ENCODE data around the gene APOO.

The APOO gene

DNA sequence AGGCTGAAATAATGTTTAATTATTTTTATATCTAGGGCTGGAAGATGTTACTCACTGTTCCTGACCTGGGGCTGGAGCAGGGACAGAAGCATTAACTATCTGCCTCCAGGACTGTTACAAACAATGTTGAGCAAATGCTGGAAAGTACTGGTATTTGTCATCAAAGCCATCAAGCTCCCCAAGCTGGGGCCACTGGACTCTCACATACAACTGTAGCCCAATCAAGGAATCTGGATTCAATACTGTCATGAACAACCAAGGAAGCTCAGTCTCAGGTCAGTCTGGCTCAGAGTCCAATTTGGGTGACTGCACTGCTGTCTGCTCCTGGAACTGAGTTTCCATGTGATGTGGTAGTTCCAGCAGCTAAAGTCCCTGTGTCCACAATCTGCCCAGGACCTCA is 50.4 kb downstream of the APOO start:
- no peak for DNase-seq

DNA sequence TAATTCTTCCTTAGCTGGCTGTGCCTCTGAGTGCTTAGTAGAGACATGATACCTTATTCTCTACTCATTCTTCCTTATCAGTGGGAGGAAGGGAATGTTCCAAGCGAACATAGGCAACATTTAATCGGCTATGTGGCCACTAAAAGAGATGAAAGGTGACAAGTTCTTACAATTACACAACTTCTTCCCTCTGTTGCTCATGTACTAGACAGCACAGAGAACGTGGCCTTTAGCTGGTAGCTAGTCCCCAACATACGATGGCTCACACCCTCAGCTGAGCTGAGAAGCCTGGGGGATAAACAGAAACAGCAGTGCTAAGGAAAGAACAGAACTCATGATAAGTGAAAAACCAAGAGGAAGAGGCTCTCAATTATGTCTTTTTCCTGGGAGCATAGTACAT is 52.2 kb downstream of the APOO start:
- no peak for DNase-seq

DNA sequence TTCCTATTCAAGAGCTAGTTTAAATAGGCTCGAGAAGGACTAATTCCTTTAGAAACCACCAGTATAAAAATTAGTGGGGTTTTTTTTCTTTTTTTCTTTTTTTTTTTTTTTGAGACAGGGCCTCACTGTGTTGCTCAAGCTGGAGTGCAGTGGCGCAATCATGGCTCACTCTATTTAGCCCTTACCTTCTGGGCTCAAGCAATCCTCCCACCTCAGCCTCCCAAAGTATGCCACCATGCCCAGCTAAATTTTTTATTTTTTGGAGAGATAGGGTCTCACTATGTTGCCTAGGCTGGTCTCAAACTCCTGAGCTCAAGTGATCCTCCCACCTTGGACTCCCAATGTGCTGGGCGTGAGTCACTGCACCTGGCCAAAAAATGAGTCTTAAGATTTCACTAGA is 52.8 kb downstream of the APOO start:
- DNase-seq, result no peak

DNA sequence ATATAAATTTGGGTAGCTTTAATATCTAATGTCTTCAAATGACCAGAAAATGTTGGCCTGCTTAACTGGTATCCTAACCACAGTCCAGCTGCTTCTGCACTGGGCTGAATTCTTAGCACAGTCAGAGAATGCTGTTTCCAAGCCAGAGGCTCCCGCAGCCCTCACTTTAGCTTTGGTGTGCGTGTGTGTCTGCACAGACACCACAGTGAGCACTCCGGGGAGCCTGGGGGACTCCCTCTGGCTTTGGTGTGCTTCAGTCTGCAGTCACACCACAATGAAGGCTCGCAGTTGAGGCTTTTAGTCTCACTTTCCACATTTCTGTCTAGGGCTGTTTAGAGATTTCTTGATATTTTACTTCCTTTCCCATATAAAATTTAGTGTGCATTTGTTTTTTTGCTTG is 53.6 kb downstream of the APOO start:
- DNase-seq, result no peak

DNA sequence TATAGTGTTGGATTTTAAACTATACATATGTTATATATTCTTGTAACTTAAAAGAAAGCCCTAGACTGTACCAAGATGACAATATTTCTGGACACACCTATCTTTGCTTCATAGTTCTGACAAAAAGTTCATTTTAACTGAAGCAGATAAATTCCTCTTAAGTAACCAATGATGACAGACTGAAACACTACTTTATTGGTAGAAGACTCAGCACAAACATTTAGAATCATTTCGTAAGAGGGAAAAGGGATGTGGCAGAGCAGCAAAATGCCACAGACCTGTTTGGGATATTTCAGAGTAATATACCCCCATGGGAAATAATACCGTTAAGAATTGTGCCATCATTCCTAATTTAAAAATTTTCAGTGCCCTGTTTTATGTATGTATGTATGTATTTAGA is 56.2 kb downstream of the APOO start:
- no peak for DNase-seq

DNA sequence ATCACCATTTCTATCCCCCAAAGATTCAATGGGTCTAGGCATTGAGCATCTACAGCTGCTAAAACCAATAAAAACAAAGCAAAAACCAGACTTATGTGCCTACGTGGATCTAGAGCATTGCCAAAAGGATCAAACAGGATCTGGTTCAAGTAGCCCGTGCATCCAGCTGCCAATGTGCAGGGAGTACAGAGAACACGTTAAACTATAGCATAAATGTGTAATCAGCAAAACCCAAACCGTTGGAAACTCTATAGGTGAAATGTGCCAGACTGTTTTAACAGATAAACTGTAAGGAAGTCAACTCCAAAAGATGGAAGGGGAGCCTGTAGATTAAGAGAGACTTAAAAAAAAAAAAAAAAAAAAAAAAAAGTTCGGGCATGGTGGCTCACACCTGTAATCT is 58.5 kb downstream of the APOO start:
- no peak for DNase-seq

DNA sequence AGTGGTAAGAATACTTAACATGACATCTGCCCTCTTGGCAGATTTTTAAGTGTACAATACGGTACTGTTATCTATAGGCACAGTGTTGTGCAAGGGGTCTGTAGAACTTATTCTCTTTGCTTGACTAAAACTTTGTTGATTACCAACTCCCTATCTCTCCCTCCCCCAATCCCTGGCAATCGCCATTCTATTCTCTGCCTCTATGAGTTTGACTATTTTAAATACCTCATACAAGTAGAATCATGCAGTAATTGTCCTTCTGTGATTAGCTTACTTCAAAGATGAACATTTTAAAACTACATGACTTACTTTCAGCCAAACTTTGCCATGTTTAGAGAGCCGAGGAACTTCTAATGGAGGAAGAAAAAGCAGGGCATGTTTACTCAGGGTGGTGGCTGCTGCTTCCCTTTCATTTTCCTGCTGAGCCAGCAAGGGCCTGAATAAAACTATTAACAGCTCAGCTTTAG is 62.4 kb downstream of the APOO start:
- no peak for DNase-seq

DNA sequence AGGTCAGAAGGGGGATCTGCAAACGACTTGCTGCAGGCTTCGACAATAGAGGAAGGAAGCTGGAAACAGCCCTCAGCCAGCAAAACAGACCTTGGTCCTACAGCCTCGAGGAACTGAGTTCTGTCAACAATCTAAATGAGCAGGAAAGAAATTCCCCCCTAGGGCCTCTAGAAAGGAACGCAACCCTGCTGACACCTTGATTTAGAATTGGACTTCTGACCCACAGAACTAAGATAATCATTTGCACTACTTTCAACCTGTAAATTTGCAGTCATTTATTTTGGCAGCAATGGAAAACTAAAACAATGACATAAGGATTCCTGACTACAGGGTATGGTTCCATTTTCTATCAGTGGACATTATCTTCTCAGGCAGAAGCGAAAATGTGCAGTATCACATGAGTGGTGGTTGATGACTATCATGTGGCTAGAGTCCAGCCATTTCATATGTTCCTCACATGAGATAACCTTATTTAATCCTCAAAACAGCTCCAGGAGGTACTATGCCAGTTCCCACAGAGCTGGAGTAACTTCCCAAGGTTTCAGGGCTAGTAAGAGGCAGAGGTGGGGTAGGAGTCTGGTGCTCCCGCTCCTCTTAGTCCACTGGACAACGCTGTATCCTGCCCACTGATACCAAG is 63.1 kb downstream of the APOO start:
- DNase-seq, result no peak

DNA sequence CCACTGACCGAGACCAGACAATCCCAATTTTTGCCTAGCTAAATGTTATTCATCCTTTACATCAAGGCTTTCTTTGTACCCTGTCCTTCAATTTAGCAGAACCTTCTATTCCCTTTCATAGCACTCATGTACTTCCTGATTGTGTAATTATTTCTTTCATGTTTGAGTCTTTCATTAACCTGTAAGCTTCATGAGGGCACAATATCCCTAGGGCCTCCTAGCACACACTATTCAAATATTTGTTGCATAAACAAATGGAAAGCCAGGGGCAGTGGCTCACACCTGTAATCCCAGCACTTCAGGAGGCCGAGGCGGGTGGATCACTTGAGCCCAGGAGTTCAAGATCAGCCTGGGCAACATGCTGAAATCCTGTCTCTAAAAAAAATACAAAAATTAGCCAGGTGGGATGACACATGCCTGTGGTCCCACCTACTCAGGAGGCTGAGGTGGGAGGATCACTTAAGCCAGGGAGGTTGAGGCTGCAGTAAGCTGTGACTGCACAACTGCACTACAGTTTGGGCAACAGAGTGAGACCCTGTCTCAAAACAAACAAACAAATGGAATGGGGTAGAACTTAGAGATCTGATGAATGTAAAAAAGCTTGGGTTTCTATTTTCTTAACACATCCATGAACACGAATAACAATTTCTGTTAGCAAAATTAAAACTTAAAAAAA is 65.8 kb downstream of the APOO start:
- no peak for DNase-seq

DNA sequence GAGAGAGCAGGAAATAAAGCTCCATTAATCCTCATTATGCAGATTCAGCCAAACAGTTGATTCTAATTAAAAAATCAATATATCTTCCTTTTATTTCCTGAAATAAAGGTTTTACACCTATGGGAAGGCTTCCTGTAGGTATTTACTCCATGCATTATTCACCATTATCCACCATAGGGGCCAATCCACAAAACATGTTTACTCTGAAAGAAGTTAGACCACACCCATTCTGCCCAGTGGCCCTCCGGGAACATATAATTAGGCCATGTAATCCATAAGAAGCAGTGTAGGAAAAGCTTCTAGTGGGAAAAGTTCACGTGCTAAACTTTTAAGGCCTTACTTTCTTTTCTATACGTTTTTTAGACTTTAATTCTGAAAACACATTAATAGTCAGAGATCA is 67.1 kb downstream of the APOO start:
- DNase-seq, result no peak

DNA sequence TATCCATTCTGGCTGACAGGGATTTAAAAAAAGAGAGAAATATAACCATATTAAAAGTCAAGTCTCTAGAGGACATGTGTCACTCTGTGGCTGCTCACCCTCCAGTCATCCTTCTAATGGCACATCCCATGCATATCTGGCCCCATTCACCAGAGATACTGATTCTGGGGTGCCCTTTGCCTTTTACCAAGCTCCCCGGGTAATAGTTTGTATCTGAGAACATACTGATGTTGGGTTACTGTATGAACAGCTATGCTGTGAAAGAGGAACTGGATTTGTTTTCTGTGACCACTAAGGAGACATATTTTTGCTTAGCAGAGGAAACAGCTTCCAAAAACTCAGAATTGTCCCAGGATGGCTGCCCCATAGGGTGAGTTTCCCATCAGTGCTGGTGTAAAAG is 68.8 kb downstream of the APOO start:
- DNase-seq, result no peak

DNA sequence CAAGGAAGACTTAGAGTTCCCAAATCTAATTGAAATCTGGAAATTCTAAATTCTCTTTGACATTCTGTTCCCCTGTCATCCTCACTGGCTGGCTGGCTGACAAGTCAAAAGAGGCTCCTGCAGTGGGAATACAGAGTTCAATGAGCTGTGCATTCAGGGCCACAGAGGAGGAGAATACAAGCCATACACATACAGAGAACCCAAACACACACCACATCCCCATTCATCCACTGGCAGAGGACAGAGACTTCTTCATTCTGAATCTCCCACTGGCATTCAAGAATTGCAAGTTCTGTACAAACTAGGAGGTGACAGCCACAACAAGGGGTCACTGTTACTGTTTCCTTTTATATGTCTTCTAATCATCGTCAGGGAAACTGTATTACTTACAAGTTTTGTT is 75.0 kb downstream of the APOO start:
- DNase-seq, result no peak

DNA sequence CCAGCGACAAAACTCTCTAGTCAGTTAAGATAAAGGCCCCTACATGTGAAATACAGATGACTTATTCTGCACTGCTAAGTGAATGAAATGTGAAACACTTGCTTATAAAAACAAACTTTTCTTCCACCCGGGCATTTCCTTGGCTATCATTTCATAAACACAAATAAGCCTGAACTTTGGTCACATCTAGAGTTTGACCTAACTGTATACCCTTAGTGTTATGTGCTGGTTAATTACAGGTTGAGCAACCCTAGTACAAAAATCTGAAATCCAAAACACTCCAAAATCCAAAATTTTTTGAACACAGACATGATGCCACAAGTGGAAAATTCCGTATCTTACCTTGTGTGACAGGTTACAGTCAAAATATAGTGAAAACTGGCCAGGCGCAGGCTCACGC is 78.9 kb downstream of the APOO start:
- DNase-seq, result no peak

DNA sequence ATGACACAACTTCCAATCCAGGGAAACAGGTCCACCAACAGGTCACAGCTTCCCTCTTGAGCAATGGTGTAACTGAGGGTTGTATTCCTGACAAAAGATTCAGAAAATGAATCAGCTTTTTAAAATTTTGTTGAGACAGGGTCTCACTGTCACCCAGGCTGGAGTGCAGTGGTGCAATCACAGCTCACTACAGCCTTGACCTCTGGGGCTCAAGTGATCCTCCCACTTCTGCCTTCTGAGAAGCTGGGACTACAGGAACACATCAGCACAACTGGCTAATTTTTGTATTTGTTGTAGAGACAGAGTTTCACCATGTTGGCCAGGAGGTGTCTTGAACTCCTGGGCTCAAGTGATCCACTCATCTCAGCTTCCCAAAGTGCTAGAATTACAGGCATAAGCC is 81.1 kb downstream of the APOO start:
- DNase-seq, result no peak

DNA sequence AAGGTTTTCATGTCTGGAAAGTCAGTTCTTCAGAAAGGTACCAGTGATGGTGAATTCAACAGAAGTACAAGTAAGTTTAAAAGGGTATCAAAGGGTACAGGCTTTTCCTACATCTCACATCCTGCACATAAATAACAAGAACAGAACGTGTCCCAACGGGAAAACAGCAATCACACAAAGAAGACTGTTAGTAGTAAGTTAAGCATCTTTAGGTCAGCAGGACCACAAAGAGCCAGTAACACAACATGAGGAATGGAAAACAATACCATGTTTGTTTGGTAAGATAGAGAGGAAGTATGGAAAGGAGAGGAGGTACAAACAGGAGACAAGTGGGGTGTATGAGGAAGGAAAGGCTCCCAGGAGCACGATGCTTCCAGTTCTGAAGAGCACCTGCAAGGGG is 81.5 kb downstream of the APOO start:
- DNase-seq, result no peak

DNA sequence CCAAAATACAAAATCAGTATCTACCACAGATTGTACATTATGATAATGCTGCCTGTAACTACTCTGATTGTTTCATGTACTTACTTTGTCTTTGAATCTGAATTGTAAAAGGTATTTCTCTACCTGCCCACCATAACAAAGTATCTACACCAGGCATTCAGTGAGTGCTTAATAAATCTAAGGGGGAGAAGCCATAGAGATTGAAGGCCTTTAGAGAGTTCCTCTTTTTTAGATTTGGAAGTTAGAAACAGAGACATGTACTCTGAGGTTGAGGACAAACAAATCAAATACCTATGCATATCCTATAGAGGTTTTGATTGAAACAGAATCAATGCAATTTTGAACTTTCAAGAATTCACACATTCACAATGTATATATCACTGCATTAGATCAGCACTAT is 82.1 kb downstream of the APOO start:
- DNase-seq, result no peak

DNA sequence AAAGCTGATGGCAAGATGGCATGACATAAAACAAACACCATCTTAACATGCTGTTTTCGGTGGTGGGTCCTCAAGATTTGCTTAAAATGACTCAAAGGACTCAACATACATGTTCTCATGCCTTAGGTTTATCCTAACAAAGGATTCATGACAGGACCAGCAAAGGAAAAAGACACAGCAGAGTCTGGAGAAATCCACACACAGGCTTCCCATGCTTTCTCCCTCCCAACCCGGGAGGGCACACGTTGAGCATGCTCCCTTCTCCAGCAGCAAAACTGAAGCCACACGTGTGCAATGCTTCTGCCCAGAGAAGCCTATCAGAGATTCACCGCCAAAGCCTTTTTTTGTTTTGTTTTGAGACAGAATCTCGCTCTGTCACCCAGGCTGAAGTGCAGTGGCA is 84.9 kb downstream of the APOO start:
- DNase-seq, result no peak

DNA sequence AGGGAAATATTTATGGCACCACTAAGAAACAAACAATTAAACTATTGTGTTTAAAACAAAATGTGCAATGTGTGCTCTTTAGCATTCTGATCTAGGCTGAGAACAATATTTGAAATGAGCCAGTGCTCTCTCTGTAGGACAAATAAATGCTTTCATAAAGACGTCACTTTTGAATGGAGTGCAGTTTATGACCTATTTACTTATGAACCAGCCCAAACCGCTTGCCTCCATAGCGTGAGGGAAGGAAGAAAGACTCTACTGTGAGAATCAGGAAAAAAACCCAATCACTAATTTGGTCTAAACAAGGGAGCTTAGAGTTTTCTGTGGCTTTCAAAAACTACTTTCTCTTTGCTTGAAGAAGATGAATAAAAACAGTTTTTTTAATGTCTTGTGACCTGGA is 85.3 kb downstream of the APOO start:
- peak; percentile 77 for DNase-seq

DNA sequence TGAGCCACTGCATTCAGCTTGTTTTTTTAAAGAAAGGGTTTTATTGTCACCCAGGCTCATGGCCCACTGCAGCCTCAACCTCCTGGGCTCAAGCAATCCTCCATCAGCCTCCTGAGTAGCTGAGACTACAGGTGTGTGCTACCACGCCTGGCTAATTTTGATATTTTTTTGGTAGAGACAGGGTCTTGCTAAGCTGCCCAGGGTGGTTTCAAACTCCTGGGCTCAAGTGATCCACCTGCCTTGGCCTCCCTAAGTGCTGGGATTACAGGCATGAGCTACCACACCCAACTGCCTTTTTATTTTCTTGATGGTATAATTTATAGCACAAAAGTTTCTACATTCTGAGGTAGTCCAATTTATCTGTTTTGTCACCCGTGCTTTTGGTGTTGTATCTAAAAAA is 85.9 kb downstream of the APOO start:
- no peak for DNase-seq

DNA sequence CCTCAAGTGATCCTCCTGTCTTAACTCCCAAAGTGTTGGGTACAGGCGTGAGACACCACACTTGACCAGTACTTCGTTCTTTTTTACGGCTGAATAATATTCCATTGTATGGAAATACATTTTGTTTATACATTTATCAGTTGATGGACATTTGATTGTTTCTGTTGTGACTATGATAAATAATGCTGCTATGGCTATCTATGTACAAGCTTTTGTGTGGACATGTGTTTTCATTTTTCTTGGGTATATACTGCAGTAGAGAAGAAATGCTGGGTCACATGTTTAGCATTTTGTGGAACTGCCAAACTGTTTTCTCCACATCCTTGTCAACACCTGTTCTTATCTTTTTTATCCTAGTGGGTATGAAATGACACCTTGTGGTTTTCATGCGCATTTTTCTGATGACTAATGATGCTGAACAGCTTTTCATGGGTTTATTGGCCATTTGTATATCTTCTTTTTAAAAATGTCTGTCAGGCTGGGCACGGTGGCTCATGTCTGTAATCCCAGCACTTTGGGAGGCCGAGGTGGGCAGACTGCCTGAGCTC is 87.4 kb downstream of the APOO start:
- DNase-seq, result no peak

DNA sequence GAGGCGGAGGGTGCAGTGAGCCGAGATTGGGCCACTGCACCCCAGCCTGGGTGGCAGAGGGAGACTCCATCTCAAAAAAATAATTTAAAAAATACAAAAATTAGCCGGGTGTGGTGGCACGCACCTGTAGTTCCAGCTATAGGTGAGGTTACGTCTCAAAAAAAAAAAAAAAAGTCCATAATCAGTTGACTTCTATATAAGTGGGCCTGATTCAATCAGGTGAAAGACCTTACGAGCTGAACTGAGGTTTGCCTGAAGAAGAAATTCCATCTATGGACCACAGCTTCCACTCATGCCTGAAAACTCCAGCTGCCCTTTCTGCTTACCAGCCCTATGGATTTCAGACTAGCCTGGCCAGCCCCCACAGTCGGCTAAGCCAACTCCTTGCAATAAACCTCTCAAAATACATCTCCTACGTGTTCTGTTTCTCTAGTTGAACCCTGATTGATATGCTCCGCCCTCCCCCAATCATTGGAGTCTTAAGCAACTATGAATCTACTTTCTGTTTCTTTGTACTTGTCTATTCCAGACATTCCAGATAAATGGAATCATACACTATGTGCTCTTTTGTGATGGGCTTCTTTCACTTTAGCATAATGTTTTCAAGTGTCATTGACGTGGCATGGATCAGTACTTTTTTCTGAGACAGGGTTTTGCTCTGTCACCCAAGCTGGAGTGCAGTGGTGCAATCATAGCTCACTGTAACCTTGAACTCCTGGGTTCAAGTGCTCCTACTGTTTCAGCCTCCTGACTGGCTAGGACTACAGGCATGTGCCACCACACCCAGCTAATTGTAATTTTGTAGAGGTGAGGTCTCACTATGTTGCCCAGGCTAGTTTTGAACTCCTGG is 88.1 kb downstream of the APOO start:
- DNase-seq, result peak; percentile 15

DNA sequence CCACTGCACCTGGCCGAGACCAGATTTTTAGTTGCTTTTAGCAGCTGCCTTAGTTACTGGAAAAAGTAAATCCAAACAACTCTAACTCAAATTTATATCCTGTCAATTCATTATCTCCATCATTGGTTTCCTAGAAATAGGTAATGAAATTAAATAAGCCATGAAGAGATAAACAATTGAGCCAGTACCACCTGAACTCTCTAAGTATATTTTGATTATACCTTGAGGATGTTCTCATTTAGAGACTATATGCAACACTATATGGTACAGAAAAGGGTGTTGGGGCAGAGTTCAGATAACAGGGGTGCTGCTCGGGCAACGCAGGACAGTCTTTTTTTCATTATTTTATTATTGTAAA is 89.8 kb downstream of the APOO start:
- DNase-seq, result no peak

DNA sequence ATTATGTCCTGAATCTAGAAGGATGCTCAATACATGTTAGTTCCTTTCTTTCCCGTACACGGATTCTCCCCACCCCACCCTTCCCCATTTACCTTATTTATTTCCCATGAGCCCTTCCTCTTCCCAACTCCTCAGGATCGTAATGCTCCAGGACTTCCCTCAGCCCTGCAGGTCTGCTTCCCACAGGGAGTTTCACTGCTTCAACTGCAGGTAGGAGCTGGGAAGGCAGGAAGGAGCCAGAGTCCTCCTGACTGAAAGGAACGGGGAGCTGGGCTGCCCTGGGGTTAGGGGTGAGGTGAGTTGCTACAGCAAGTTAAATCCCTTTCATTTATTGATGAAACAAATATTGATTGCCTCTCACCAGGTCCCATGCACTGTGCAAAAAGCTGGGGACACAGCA is 91.6 kb downstream of the APOO start:
- DNase-seq, result no peak

DNA sequence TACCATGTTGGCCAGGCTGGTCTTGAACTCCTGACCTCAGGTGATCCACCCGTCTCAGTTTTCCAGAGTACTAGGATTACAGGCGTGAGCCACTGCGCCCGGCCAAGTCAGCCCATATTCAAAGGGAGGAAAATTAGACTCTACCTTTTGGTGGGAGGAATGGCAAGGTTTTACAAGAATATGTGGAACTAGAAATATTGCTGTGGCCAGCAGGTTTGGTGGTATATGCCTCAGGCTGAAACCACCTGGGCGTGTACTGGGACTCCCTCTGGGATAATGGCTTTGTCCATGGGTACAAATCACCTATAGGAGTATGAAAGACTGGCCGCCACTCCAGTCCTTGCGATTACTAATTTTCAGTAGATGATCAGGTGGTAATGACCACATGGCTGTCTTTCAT is 92.4 kb downstream of the APOO start:
- DNase-seq, result no peak
